GM18867 (cell line): Measurements from ENCODE around the gene TMEM247.
"Not testable (repeated sequence)": the region's sequence is repeated elsewhere in the genome, so short reads cannot be mapped to it uniquely, and the experiment has no call there.

Source experiments
- ATAC-seq: cut with Tn5 transposase; IDR thresholded peaks from one replicate; pipeline ENCODE4 v1.9.1; 2021; ENCODE audit warnings: mild to moderate bottlenecking, moderate library complexity; ENCODE audit not compliant: unreplicated experiment

Gene TMEM247

GRCh38 chr2:46458763-46459500 is 20.4 kb upstream of the TMEM247 start:
- no peak for ATAC-seq

DNA sequence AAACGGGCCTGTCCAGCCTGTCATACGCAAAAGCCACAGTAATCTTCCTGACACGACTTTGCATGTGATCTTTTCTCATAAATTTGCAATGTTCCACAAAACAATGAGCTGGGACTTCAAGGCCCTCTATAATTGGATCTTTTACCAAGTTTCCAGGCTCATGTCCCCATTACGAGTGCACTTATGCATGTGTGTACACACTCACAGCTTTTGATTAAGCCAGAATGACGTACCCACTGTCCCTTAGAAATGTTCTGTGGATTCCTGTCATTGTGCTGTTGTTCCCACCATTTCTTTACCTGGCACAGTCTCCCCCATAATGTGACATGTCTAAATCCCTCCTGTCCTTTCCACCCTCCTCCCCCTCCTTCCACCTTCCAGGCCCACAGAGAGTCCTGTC is 19.7 kb upstream of the TMEM247 start:
- ATAC-seq, result no peak

DNA sequence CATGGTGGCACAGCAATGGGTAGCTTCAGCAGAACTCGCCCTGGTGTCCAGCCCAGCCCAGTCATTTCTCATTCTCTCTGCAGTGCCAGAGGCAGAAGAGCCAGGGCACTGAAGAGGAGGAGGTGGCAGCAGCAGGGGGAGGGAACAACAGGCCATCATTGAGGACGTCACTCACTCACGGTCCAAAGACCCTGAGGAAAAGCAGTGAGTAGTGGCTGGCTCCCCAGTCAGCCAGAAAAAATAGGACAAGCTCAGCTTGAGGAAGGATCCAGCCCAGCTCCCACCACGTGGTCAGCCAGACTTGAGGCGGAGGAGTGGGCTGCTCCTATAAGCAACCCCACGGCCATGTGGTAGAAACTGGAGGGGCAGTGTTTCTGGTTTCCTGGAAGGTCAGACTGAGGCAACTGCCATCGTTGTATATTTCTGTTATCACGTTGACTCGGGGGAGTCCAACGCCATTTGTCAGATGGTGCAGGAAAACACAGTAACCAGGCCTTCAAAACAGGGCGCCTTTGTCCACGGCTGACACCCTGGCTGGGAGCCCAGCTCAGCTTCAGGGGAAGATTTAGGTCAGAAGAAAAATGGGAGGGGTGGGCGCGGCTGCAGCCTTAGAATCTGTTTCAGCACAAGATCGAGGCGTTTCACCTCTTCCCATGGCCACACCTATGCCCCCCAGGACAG is 19.0 kb upstream of the TMEM247 start:
- no peak for ATAC-seq

GRCh38 chr2:46461011-46461674 is 18.2 kb upstream of the TMEM247 start:
- peak; percentile 61 for ATAC-seq

GRCh38 chr2:46461709-46462171 is 17.6 kb upstream of the TMEM247 start:
- ATAC-seq, result peak; percentile 30

DNA sequence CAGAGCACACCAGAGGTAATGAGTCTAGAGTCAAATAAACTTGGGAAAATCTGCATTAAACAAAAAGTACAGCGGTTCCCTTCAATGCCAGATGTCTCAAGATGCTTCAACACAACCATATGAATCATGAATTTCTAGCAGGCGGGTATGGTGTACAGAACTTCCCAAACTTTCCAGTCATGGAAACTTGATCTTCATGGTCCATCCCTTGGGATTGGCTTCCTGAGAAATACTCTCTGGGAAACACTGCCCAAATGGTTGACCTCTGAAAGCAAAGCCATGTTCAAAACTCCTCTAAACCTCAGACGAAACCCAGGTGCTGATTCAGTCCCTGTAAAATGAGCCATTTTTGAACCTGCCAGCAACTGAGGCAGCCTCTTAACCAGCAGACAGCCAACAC is 16.4 kb upstream of the TMEM247 start:
- no peak for ATAC-seq

- ATAC-seq, result no peak
Observed at GRCh38 chr2:46469116-46469515, 10.2 kb upstream of the TMEM247 start.

GRCh38 chr2:46469700-46470099 is 9.7 kb upstream of the TMEM247 start:
- ATAC-seq, result no peak

- no peak for ATAC-seq
Observed at GRCh38 chr2:46470114-46470628, 9.2 kb upstream of the TMEM247 start.

DNA sequence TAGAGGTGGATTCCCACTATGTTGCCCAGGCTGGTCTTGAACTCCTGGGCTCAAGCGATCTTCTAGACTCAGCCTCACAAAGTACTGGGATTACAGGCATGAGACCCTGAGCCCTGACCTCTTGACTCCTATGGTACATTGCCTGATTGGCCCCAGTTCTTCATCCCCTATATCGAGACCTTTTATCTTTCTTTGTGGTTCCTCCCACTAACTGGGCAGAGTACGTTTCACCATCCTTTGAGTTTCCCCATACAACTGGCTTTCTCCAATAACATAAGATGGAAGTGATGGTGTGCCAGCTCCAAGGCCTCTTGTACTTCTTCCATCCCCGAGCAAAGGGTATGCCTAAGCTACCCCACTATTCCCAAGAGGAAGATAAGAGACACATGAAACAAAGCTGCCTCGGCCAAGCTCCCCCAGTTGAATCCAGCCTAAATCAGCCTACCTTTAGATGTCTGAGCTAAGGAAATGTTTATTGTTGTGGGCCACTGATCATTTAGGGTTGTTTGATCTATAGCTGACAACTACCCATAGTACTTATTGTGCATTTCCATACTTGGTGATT is 8.3 kb upstream of the TMEM247 start:
- no peak for ATAC-seq

DNA sequence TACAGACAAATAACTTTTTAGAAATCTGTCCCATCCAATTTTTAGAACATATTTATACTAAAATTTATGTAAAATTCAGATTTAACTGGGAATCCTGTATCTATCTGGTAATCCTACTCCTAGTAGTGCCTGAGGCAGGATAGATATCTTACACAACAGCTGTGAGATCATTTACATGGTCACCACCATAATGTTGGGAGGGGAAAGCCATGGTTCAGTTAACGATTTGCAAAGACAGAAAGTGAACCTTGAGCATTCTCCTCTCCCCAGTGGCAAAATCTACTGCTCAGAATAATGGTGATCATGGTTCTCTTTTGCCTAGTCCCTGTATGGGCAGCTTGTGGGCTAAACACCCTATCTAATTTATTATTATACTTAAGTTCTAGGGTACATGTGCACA is 7.7 kb upstream of the TMEM247 start:
- no peak for ATAC-seq

DNA sequence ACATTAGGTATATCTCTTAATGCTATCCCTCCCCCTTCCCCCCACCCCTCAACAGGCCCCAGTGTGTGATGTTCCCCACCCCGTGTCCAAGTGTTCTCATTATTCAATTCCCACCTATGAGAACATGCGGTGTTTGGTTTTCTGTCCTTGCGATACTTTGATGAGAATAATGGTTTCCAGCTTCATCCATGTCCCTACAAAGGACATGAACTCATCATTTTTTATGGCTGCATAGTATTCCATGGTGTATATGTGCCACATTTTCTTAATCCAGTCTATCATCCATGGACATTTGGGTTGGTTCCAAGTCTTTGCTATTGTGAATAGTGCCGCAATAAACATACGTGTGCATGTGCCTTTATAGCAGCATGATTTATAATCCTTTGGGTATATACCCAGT is 7.2 kb upstream of the TMEM247 start:
- ATAC-seq, result not testable (repeated sequence)

DNA sequence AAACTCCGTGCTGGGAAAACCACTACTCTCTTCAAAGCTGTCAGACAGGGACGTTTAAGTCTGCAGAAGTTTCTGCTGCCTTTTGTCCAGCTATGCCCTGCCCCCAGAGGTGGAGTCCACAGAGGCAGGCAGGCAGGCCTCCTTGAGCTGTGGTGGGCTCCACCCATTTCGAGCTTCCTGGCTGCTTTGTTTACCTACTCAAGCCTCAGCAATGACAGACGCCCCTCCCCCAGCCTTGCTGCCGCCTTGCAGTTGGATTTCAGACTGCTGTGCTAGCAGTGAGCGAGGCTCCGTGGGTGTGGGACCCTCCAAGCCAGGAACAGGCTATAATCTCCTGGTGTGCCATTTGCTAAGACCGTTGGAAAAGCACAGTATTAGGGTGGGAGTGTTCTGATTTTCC is 1.9 kb upstream of the TMEM247 start:
- not testable (repeated sequence) for ATAC-seq

DNA sequence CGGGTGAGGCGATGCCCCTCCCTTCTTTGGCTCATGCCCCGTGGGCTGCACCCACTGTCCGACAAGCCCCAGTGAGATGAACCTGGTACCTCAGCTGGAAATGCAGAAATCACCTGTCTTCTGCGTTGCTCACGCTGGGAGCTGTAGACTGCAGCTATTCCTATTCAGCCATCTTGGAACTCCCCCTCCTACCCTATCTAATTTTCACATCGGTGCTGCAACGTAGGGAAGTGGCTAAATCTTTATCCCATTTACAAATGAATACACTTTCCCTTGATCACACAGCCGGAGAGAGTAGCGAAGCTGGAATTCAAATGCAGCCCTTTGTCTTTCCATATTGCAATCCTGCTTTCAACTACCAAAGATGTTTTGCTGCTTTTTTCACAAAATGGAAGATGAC is 1.4 kb upstream of the TMEM247 start:
- no peak for ATAC-seq

GRCh38 chr2:46480562-46480961 is 1.2 kb downstream of the TMEM247 start:
- no peak for ATAC-seq

- ATAC-seq, result no peak
Observed at GRCh38 chr2:46481198-46482193, 2.1 kb downstream of the TMEM247 start.

GRCh38 chr2:46482490-46482889 is 3.1 kb downstream of the TMEM247 start:
- peak; percentile 51 for ATAC-seq

- no peak for ATAC-seq
Observed at GRCh38 chr2:46485002-46485401, 5.6 kb downstream of the TMEM247 start.

DNA sequence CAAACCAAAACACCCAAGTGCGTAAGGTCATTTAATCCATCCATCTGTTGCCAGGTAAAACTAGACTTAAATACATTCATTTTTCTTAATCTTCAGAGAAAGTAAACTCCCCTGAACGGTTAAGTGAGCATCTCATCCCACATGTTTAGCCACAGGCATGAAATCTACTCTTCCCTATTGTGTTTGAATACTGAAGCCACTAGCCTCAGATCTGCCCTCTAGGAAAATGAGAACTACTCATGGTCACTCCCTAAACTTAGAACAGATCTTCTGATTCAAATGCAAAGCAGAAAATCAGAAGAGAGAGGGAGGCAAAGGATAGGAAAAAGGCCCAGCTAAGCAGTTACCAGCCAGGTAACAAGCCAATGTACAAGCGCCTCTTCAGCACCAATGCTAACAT is 7.1 kb downstream of the TMEM247 start:
- no peak for ATAC-seq

DNA sequence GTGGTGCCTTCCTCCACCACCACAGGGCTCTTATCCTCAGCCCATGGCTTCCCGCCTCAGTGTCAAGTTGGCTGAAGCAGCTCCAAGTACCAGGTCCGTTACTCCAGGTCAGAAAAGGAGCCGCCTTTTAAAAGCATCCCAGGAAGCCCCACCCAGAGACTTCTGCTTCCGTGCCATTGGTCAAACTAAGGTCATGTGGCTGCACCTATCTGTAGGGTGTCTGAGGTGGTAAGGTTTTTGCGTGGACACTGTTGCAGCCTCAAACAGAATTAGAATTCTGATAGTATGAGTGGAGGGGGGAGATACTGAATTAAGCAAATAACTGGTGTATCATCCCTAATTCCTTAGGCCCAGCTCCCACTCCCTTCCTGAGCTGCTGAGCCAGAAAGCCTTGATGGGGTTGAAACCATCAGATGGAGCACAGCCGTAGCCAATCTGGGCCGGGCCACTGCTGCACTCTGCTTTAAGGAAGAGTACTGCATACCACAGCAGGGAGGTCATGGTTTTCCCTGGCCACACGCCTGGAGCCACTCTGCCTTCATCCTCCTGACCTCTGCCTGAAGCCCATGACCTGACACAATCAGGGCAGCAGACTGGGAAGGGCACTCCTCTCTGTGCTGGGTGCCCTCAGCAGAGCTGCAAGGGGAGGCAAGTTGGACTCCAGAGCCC is 8.4 kb downstream of the TMEM247 start:
- no peak for ATAC-seq
